Measurements from ENCODE around the gene MTUS2. TPM values are rescaled to one million over a fixed set of nuclear protein-coding genes. Genes with fewer than 3 reads are reported as not detected.

Gene MTUS2
- total and polyA plus RNA-seq, 10 of the 15 experiments (the other 5 are each of a cell fraction or from before 2014, with no cell fraction given) = under 0.01 to 0.05 (median 0.02) TPM; not detected in 6

DNA sequence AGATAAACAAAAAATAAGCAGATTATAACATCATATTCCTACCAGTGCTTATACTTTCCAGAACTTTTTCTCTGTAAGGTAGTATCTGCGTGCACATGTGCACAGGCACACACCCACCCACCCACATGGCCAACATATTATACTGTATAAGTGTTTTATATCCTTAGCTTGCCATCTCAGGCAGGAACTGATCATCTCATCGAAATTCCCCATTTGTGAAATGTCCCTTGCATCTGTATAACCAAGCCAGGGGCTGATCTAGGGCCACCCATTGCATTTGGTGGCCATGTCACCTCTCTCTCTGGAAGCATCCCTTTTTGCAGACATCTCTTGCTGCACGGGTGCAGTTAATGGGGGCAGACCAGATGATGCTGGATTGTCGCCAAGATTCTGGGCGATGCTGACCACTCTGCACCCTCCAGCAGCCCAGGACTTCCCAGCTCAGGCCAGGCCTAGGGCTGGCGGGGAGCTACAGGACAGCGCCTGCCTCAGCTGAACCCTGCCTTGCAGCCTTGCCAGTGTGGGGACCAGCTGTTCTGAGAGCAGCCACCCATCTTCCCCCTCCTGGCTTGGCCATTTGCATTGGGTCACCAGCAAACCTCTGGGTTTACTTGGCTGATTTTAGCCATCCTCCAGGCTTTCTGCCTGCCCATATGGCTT, 679.5 kb downstream of the MTUS2 start (continued):
- no peak for TF ChIP-seq MXI1 (IDR thresholded peaks at IDR 0.05; ENCODE audit: low read depth, low read length)
- TF ChIP-seq, protein P1, sequence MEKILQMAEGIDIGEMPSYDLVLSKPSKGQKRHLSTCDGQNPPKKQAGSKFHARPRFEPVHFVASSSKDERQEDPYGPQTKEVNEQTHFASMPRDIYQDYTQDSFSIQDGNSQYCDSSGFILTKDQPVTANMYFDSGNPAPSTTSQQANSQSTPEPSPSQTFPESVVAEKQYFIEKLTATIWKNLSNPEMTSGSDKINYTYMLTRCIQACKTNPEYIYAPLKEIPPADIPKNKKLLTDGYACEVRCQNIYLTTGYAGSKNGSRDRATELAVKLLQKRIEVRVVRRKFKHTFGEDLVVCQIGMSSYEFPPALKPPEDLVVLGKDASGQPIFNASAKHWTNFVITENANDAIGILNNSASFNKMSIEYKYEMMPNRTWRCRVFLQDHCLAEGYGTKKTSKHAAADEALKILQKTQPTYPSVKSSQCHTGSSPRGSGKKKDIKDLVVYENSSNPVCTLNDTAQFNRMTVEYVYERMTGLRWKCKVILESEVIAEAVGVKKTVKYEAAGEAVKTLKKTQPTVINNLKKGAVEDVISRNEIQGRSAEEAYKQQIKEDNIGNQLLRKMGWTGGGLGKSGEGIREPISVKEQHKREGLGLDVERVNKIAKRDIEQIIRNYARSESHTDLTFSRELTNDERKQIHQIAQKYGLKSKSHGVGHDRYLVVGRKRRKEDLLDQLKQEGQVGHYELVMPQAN (conservative IDR thresholded peaks at IDR 0.05) = no peak
- TF ChIP-seq RCOR1 (conservative IDR thresholded peaks at IDR 0.05; ENCODE audit: low read depth, low read length) = no peak
- no peak for TF ChIP-seq ZZZ3 (IDR thresholded peaks at IDR 0.05; ENCODE audit: control insufficient read depth, insufficient read length, low read depth)
- no peak for TF ChIP-seq E4F1 (IDR thresholded peaks at IDR 0.05; ENCODE audit: borderline replicate concordance, partially characterized antibody)
- TF ChIP-seq MYC (IDR thresholded peaks at IDR 0.05; ENCODE audit: insufficient read depth, insufficient read length, insufficient replicate concordance, low read length, severe bottlenecking) = no peak
- TF ChIP-seq MAX (IDR thresholded peaks at IDR 0.05; ENCODE audit: low read depth, low read length) = no peak
- no peak for TF ChIP-seq SKIL (IDR thresholded peaks at IDR 0.05; ENCODE audit: low read depth, poor library complexity, severe bottlenecking)
